ENCODE data around the gene LEMD2. TPM values are rescaled to one million over a fixed set of nuclear protein-coding genes. Genes with fewer than 3 reads are reported as not detected.

The LEMD2 gene
- total RNA-seq, 2 experiments from 2014 or later = 51.4 to 54.8 TPM

GRCh38 chr6:33727126-33727525 is 61.8 kb downstream of the LEMD2 start:
- Mint-ChIP-seq H3K27me3 (peaks cover 3% of the 10 kb centered on the region), H3K9me3 (no peaks in the 10 kb centered on the region), H3K4me1 (ENCODE audit: low read depth) (peaks cover 13% of the 10 kb centered on the region), H3K36me3 (no peaks in the 10 kb centered on the region), H3K4me3 (no peak overlapping the region), H3K27ac (no peak overlapping the region)
- ChIA-PET CTCF (no interaction called here), POLR2A (no interaction called here)
- intact Hi-C loops (cut with micrococcal nuclease) = no loop called here
- DNase-seq = no peak

GRCh38 chr6:33726696-33727095 is 62.2 kb downstream of the LEMD2 start:
- no peaks in the 10 kb centered on the region for H3K36me3 Mint-ChIP-seq
- no peaks in the 10 kb centered on the region for H3K9me3 Mint-ChIP-seq

GRCh38 chr6:33725891-33726673 is 62.8 kb downstream of the LEMD2 start:
- ChIA-PET CTCF (interaction anchor here (0.9 kb wide), 1 partner anchor 18 kb away, joined by 6 read pairs; no protein-coding TSS in a partner anchor), POLR2A (no interaction called here)
- Mint-ChIP-seq H3K9me3 (no peaks in the 10 kb centered on the region), H3K4me1 (ENCODE audit: low read depth) (peaks cover 13% of the 10 kb centered on the region), H3K4me3 (no peak overlapping the region), H3K27me3 (peaks cover 7% of the 10 kb centered on the region), H3K27ac (no peak overlapping the region), H3K36me3 (no peaks in the 10 kb centered on the region)
- DNase-seq = no peak
- intact Hi-C loops (cut with micrococcal nuclease) = no loop called here

More at GRCh38 chr6:33726696-33727095, 62.2 kb downstream of the LEMD2 start:
- Mint-ChIP-seq H3K4me3 (no peak overlapping the region), H3K27ac (no peak overlapping the region), H3K4me1 (ENCODE audit: low read depth) (peaks cover 13% of the 10 kb centered on the region), H3K27me3 (peaks cover 5% of the 10 kb centered on the region)
- ChIA-PET CTCF (no interaction called here), POLR2A (no interaction called here)
- no peak for DNase-seq
- intact Hi-C loops (cut with micrococcal nuclease) = no loop called here

GRCh38 chr6:33725222-33725621 is 63.7 kb downstream of the LEMD2 start:
- intact Hi-C loops (cut with micrococcal nuclease) = no loop called here
- no peak overlapping the region for H3K4me3 Mint-ChIP-seq
- H3K4me1 Mint-ChIP-seq (ENCODE audit: low read depth) = peaks cover 13% of the 10 kb centered on the region
- peaks cover 7% of the 10 kb centered on the region for H3K27me3 Mint-ChIP-seq
- H3K9me3 Mint-ChIP-seq = no peaks in the 10 kb centered on the region
- CTCF ChIA-PET = no interaction called here
- H3K27ac Mint-ChIP-seq = no peak overlapping the region
- no peaks in the 10 kb centered on the region for H3K36me3 Mint-ChIP-seq
- POLR2A ChIA-PET = no interaction called here
- DNase-seq = no peak

- Mint-ChIP-seq H3K4me3 (no peak overlapping the region), H3K27me3 (peaks cover 7% of the 10 kb centered on the region), H3K36me3 (no peaks in the 10 kb centered on the region), H3K27ac (no peak overlapping the region), H3K4me1 (ENCODE audit: low read depth) (peaks cover 13% of the 10 kb centered on the region), H3K9me3 (no peaks in the 10 kb centered on the region)
- intact Hi-C loops (cut with micrococcal nuclease) = no loop called here
- DNase-seq = no peak
- ChIA-PET POLR2A (no interaction called here), CTCF (interaction anchor here (1.0 kb wide), 1 partner anchor 13 kb away, joined by 5 read pairs; the partner anchor contains the start of gene UQCC2)
These were observed 64.6 kb downstream of the LEMD2 start for GRCh38 chr6:33724102-33725023.

GRCh38 chr6:33723371-33724085 is 65.4 kb downstream of the LEMD2 start:
- POLR2A ChIA-PET = no interaction called here

GRCh38 chr6:33722103-33722623 is 66.8 kb downstream of the LEMD2 start:
- POLR2A ChIA-PET = no interaction called here
- H3K27ac Mint-ChIP-seq = no peak overlapping the region
- no peaks in the 10 kb centered on the region for H3K36me3 Mint-ChIP-seq
- CTCF ChIA-PET = interaction anchor here (1.2 to 1.3 kb wide), 2 partner anchors 11 to 132 kb away, joined by 4 read pairs; partner anchors contain the start of gene UQCC2
- peaks cover 7% of the 10 kb centered on the region for H3K27me3 Mint-ChIP-seq
- no peak overlapping the region for H3K4me3 Mint-ChIP-seq
- intact Hi-C loops (cut with micrococcal nuclease) = no loop called here
- H3K4me1 Mint-ChIP-seq (ENCODE audit: low read depth) = peaks cover 13% of the 10 kb centered on the region
- H3K9me3 Mint-ChIP-seq = no peaks in the 10 kb centered on the region
- DNase-seq = no peak

More at GRCh38 chr6:33723371-33724085, 65.4 kb downstream of the LEMD2 start:
- no peaks in the 10 kb centered on the region for H3K9me3 Mint-ChIP-seq
- intact Hi-C loops (cut with micrococcal nuclease) = no loop called here
- H3K4me1 Mint-ChIP-seq (ENCODE audit: low read depth) = peaks cover 13% of the 10 kb centered on the region
- CTCF ChIA-PET = interaction anchor here (1.0 to 1.3 kb wide), 3 partner anchors 12 to 21 kb away, joined by 4 to 5 read pairs (median 4); partner anchors contain the start of gene UQCC2
- DNase-seq = no peak
- H3K27ac Mint-ChIP-seq = no peak overlapping the region
- no peak overlapping the region for H3K4me3 Mint-ChIP-seq
- H3K36me3 Mint-ChIP-seq = no peaks in the 10 kb centered on the region
- peaks cover 7% of the 10 kb centered on the region for H3K27me3 Mint-ChIP-seq

- Mint-ChIP-seq H3K27ac (no peak overlapping the region), H3K4me1 (ENCODE audit: low read depth) (peaks cover 13% of the 10 kb centered on the region), H3K4me3 (no peak overlapping the region), H3K9me3 (no peaks in the 10 kb centered on the region), H3K36me3 (no peaks in the 10 kb centered on the region), H3K27me3 (peaks cover 7% of the 10 kb centered on the region)
- CTCF ChIA-PET = interaction anchor here (1.2 to 1.8 kb wide), 2 partner anchors 50 to 131 kb away, joined by 4 to 6 read pairs; no protein-coding TSS in a partner anchor
- no peak for DNase-seq
- POLR2A ChIA-PET = interaction anchor here (0.6 kb wide), 1 partner anchor 12 kb away, joined by 3 read pairs; no protein-coding TSS in a partner anchor
- intact Hi-C loops (cut with micrococcal nuclease) = no loop called here
These were observed 67.4 kb downstream of the LEMD2 start for GRCh38 chr6:33721508-33721907.

Other genes with a start within 250 kb of the LEMD2 start
- gene BAK1, start 208.9 kb downstream of the LEMD2 start, total RNA-seq = 10 to 100 TPM; 56.3 to 57.7 TPM
- 10 to 100 TPM; 41.6 to 45.6 TPM for gene ITPR3, start 167.8 kb downstream of the LEMD2 start, total RNA-seq
- 100 to 1,000 TPM; 157 to 160 TPM for gene UQCC2, start 77.4 kb downstream of the LEMD2 start, total RNA-seq
- not detected for gene IP6K3, start 42.2 kb downstream of the LEMD2 start, total RNA-seq
- gene MLN, start 14.9 kb upstream of the LEMD2 start, total RNA-seq = not detected

Measured in activated CD4-positive, alpha-beta memory T cell treated with anti-CD3 and anti-CD28 coated beads for 36 hours (primary cell).